Endodermal cell (in vitro differentiated cells): ENCODE data around the gene SPC25. TPM values are rescaled to one million over a fixed set of nuclear protein-coding genes. Genes with fewer than 3 reads are reported as not detected.
A peak's percentile ranks its signal among the peaks of the same experiment; 100 is the strongest.
"Not testable (repeated sequence)": the region's sequence is repeated elsewhere in the genome, so short reads cannot be mapped to it uniquely, and the experiment has no call there.

Experiments
- DNase-seq: peaks from one replicate; pipeline ENCODE4 v3.0.0-alpha.2; 2017
- H3K27ac ChIP-seq: 2 replicates; pipeline ENCODE4 v1.5.1; 2013; ENCODE audit warnings: mild to moderate bottlenecking, low read depth, low read length, moderate library complexity
- H3K27me3 ChIP-seq: 2 replicates; pipeline ENCODE4 v1.6.1; 2013; ENCODE audit warnings: mild to moderate bottlenecking, low read length, moderate library complexity; ENCODE audit not compliant: insufficient read depth, control insufficient read depth, poor library complexity, severe bottlenecking
- H3K36me3 ChIP-seq: 2 replicates; pipeline ENCODE4 v1.7.0; 2013; ENCODE audit warnings: mild to moderate bottlenecking, low read length, moderate library complexity; ENCODE audit not compliant: control insufficient read depth, insufficient read depth
- H3K4me1 ChIP-seq: one replicate; pipeline ENCODE4 v1.7.0; 2013; ENCODE audit warnings: low read length; ENCODE audit not compliant: control insufficient read depth, insufficient read depth
- H3K4me3 ChIP-seq: 2 replicates; pipeline ENCODE4 v1.5.1; 2013; ENCODE audit warnings: mild to moderate bottlenecking, low read length, moderate library complexity
- H3K9ac ChIP-seq: 2 replicates; pipeline ENCODE4 v1.6.1; 2013; ENCODE audit warnings: mild to moderate bottlenecking, low read length, moderate library complexity; ENCODE audit not compliant: poor library complexity, severe bottlenecking; ENCODE audit errors: extremely low read depth
- H3K9me3 ChIP-seq: 2 replicates; pipeline ENCODE4 v1.6.1; 2013; ENCODE audit warnings: mild to moderate bottlenecking, low read length, moderate library complexity; ENCODE audit not compliant: control insufficient read depth
- H3K27ac Mint-ChIP-seq: 2 replicates; pipeline ENCODE4 v1.8.0; 2020; ENCODE audit warnings: mixed read lengths
- H3K27me3 Mint-ChIP-seq: 2 replicates; pipeline ENCODE4 v1.8.0; 2021; ENCODE audit warnings: mild to moderate bottlenecking, mixed read lengths; ENCODE audit not compliant: insufficient read depth
- H3K36me3 Mint-ChIP-seq: 2 replicates; pipeline ENCODE4 v1.8.0; 2020; ENCODE audit warnings: low read depth, mixed read lengths
- H3K4me1 Mint-ChIP-seq: 2 replicates; pipeline ENCODE4 v1.8.0; 2020; ENCODE audit warnings: mixed read lengths
- H3K4me3 Mint-ChIP-seq: 2 replicates; pipeline ENCODE4 v1.8.0; 2020; ENCODE audit warnings: mild to moderate bottlenecking, moderate library complexity, mixed read lengths
- H3K9me3 Mint-ChIP-seq: 2 replicates; pipeline ENCODE4 v1.8.0; 2020; ENCODE audit warnings: mild to moderate bottlenecking, mixed read lengths
- WGBS, 2 experiments: methylation state at CpG; one replicate each; pipeline versions ENCODE4 v1.1.5 to v1.1.7; 2013; ENCODE audit warnings: missing lambda C conversion rate in 2 of 2, mixed read lengths in 1 of 2; ENCODE audit not compliant: insufficient coverage in 1 of 2, insufficient read length in 1 of 2; 5-methylcytosine and 5-hydroxymethylcytosine counted together
- total RNA-seq, 2 donors: library from RNA; stranded (reverse); fragmentation: NEBNext Ultra II Directional in 1 of 2; extraction: Animal tissue kit (Norgen Biotek cat#: 25700) in 1 of 2; gene quantifications; 2 replicates in 1 of 2; 3 replicates in 1 of 2; pipeline ENCODE4 v1.2.1, GENCODE V29; 2021
- TF ChIP-seq, protein P1 (sequence below): fragments of 200-600 bp; sonication (generic); conservative IDR thresholded peaks from 2 replicates; pipeline ENCODE4 v1.5.0; 2021; ENCODE audit warnings: antibody characterized with exemption, mild to moderate bottlenecking

SPC25 gene
- total RNA-seq, 2 donors from 2014 or later: 22.4 to 57.8 TPM

DNA sequence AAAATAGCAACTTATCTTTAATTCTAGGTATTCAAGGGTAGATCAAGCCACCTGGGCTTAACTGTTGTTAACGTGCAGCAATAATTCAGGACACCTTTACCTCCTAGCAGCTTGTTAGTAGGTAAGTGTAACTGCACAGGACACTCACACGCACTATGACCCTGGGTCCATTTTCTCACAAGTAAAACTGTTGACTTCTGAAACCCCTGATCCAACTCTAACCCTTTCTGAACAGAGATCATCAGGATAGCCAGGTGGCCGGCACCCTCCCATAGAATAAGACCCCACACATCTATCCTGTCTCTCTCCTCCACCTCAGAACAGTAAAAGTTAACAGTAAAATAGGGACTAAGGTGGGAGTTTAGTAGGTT lies 610 bp downstream of the SPC25 start:
- H3K27ac ChIP-seq: no peak overlapping the region

DNA sequence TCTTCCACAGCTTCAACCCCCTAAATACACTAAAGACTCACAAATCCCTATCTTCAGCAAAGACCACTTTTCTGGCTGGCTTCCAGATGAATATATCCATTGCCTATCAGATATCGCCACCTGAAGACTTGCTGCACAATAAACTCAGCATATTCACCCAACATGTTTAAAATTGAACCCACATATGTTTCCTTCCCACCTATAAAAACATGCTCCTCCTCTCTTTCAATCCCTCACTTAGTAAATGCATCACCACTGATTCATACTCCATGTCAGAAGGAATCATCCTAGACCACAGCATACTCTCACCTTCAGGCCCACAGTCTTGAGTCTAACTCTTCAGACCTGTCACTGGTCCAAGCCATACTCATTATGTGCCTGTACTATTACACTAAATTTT lies 5.3 kb downstream of the SPC25 start:
- 100% methylated on average over 1 of the region's 1 CpG; no CpG with 5 or more reads in 1 of the 2 experiments for WGBS, 2 experiments
- Histone ChIP-seq H3K36me3 (peaks cover 17% of the 10 kb centered on the region), H3K4me1 (peaks cover 2% of the 10 kb centered on the region), H3K4me3 (no peak overlapping the region), H3K9ac (no peak overlapping the region), H3K27me3 (no peaks in the 10 kb centered on the region), H3K27ac (no peak overlapping the region), H3K9me3 (no peaks in the 10 kb centered on the region)
- Mint-ChIP-seq H3K4me3 (no peak overlapping the region), H3K4me1 (peaks cover 13% of the 10 kb centered on the region), H3K36me3 (peaks cover 21% of the 10 kb centered on the region), H3K9me3 (no peaks in the 10 kb centered on the region), H3K27ac (no peak overlapping the region), H3K27me3 (no peaks in the 10 kb centered on the region)
- no peak for DNase-seq
- TF ChIP-seq, protein P1, sequence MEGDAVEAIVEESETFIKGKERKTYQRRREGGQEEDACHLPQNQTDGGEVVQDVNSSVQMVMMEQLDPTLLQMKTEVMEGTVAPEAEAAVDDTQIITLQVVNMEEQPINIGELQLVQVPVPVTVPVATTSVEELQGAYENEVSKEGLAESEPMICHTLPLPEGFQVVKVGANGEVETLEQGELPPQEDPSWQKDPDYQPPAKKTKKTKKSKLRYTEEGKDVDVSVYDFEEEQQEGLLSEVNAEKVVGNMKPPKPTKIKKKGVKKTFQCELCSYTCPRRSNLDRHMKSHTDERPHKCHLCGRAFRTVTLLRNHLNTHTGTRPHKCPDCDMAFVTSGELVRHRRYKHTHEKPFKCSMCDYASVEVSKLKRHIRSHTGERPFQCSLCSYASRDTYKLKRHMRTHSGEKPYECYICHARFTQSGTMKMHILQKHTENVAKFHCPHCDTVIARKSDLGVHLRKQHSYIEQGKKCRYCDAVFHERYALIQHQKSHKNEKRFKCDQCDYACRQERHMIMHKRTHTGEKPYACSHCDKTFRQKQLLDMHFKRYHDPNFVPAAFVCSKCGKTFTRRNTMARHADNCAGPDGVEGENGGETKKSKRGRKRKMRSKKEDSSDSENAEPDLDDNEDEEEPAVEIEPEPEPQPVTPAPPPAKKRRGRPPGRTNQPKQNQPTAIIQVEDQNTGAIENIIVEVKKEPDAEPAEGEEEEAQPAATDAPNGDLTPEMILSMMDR: no peak

More for the DNA sequence above, 610 bp downstream of the SPC25 start:
- Mint-ChIP-seq H3K36me3 (peaks cover 19% of the 10 kb centered on the region), H3K27ac (no peak overlapping the region), H3K4me3 (peak overlapping the region; percentile 87), H3K9me3 (no peaks in the 10 kb centered on the region), H3K4me1 (peaks cover 2% of the 10 kb centered on the region), H3K27me3 (peaks cover 12% of the 10 kb centered on the region)
- 20 to 32% methylated on average over 1 to 3 of the region's 3 CpGs for WGBS, 2 experiments
- Histone ChIP-seq H3K36me3 (peaks cover 12% of the 10 kb centered on the region), H3K9ac (peak overlapping the region; percentile 50), H3K27me3 (peaks cover 20% of the 10 kb centered on the region), H3K9me3 (no peaks in the 10 kb centered on the region), H3K4me3 (peak overlapping the region; percentile 91), H3K4me1 (peaks cover 2% of the 10 kb centered on the region)
- TF ChIP-seq, protein P1: no peak
- no peak for DNase-seq

DNA sequence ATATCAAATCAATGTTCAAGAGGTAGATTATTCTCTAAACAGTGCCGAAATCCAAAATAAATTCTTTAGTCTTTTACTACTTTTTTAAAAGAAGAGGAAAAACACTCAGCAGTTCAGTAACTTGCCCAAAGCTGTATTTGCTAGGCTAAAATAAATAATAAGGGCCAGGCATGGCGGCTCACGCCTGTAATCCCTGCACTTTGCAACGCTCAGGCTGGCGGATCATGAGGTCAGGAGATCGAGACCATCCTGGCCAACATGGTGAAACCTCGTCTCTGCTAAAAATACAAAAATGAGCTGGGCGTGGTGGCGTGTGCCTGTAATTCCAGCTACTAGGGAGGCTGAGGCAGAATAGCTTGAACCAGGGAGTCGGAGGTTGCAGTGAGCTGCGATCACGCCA lies 8.1 kb downstream of the SPC25 start:
- H3K36me3 ChIP-seq, H3K27ac ChIP-seq, H3K27me3 Mint-ChIP-seq, H3K27ac Mint-ChIP-seq, H3K9me3 ChIP-seq, DNase-seq, H3K4me3 Mint-ChIP-seq, H3K9me3 Mint-ChIP-seq, H3K4me1 ChIP-seq, H3K9ac ChIP-seq, H3K27me3 ChIP-seq, H3K4me3 ChIP-seq: not testable (repeated sequence)
- H3K4me1 Mint-ChIP-seq: peaks cover 11% of the 10 kb centered on the region
- WGBS, 2 experiments: 94 to 96% methylated on average over 8 to 12 of the region's 12 CpGs
- H3K36me3 Mint-ChIP-seq: peaks cover 13% of the 10 kb centered on the region
